SHP77 treated with DMSO at 0.1 percent for 48 hours (cell line): Measurements from ENCODE around the gene CDH4.

Source experiments
- DNase-seq: peaks from one replicate; lab custom pipeline; 2025; lab: John Stamatoyannopoulos, UW

CDH4 gene

DNA sequence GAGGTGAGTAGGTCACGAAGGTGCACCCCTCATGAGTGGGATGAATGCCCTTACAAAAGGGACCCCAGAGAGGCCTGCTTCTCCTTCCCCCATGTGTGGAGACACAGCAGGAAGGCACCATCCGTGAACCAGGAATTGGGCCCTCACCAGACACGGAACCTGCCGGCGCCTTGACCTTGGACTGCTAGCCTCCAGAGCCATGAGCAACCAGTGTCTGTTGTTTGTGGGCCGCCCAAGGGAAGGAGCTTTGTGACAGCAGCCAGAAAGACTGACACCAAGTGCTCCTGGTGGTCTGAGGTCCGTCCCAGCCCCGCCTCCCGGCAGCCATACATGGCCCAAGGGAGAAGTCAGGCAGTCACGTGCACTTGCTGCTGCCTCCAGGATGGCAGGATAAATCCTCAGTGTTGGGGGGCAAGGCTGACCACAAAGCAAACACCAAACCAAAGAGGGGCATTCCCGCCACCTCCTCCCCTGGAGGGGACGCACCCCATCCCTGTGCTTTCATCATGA, 29.3 kb downstream of the CDH4 start:
- no peak for DNase-seq

DNA sequence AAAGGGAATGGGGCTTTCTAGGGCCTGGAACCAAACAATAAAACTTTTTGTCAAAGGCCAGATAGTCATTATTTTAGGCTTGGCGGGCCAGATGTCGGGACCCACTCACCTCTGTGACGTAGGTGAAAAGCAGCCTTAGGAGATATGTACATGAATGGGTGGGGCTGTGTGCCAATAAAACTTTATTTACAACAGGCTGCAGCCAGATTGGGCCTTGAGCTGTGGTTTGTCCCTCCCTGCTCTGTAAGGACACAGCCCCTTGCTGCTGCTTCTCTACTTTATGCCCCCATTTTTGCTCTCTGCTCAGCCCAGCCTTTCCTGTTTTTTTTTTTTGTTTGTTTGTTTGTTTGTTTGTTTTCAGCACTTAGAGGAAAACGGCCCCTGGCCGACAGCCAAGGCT, 32.7 kb downstream of the CDH4 start:
- no peak for DNase-seq

- DNase-seq = no peak
These were observed 33.1 kb downstream of the CDH4 start for GRCh38 chr20:61285152-61285645.

- no peak for DNase-seq
These were observed 33.6 kb downstream of the CDH4 start for GRCh38 chr20:61285691-61286090.

- no peak for DNase-seq
These were observed 35.7 kb downstream of the CDH4 start for GRCh38 chr20:61287583-61288275.

- no peak for DNase-seq
These were observed 36.3 kb downstream of the CDH4 start for GRCh38 chr20:61288331-61288784.

DNA sequence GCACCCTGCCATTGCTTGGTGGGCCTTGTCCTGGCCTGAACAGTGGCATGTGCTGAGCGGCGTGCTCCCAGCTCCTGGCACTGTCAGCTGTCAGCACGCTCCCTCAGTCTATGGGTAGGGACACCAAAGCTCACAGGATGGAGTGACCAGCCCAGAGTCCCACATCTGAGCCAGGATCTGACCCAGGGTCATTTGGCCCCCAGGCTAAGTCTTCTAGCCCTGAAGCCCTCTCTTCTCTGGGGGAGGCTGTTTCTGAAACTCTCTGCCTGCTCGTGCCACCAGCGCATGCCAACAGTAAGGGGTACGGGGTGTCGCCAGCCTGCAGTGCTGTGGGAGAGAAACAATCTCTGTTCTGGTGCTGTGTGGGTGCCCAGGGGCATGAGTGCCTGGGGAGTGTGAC, 37.1 kb downstream of the CDH4 start:
- DNase-seq = no peak

GRCh38 chr20:61290721-61291120, 38.7 kb downstream of the CDH4 start:
- DNase-seq = no peak

DNA sequence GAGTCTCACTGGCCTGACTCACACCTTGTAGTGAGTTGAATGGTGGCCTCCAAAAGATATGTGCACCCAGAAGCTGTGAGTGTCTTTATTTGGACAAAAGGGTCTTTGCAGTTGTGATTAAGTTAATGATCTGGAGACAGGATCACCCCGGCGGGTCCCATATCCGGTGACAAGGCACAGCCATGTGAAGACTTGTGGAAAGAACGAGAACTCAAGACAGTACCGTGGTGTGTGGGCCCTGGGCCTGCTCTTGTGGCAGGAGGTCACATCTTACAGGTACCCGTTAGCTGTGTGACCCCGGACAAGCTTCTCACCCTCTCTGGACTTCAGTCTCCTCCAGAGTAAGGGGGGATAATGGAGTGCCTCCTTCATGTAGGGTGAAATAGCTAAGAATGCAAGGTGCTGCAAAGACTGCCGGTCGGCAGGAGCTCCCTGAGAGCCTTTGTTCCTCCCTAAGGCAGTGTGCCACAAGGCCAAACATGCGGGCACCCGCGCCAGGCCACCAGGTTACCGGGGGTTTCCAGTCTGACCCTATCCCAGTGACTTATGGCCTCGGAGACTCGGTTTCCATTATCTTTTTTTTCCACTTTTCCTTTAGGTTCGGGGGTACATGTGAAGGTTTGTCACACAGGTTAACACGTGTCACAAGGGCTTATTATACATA, 39.2 kb downstream of the CDH4 start:
- DNase-seq = no peak

DNA sequence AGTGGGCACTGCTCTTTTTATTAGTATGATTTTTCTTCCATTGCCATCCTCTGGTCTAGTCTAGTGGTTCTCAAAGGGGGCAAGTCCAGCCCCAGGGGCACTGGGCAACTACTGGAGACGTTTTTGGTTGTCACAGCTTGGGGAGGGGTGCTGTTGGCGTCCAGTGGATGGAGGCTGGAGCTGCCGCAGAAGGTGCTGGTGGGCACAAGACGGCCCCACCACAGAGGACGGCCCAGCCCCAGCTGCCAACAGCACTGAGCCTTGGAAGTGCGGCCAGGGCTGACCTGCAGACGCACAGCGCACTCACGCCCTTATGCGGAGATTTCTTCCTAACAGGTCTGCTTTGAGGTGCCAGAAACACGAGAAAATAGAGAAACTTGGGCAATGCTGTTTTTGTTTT, 40.3 kb downstream of the CDH4 start:
- no peak for DNase-seq

DNA sequence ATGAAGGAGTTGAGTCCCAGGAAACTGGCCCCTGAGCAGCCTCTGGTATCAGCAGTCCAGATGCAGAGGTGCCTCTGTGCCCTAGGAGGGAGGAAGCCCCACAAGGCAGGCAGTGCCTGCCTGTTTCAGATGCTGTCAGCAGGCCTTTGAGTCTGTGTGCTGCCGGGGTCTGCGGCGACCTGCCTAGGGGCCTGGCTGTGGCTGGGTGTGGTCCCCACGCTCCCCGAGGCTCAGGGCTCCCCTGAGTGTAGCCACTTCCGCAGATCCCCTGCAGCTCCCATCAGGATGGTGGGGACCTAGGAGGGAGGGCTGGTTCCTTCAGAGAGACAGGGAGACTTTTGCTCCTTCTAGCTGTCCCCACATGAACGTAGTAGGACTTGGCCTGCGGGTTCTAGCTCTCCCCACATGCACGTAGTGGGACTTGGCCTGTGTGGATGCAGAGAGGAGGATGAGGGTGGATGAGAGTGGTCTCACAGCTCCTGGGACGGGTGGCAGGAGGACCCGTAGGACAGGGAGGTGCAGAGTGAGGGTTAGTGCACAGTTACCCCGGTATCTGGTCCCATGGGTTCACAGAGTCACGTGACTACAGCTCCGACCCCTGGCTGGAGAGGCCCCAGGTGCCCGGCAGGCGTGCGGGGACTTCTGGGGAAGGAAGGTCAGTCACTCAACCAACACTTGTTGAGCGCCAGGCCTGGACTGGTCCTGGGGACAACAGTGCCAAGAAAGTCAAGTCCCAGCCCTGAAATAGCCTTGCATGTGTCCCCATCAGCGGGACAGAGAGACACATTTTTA, 41.0 kb downstream of the CDH4 start:
- no peak for DNase-seq

DNA sequence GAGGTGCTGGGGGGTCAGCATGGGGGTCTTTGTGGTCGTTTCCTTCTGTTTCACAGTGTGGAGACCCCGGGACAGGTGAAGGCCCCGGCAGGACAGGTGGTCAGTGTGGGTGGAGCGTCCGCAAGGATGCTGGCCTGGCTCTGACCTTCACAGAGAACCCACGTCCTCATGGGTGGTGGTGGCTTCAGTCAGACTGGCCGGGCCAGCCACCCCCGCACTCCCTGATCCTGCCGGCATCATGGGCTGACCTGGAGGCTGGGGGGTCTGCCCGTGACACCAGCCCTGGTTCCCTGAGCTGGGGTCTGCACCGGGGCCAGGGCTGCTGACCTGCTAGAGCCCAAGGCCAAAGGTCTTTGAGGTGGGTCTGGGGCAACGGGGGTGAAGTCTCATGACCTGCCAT, 41.9 kb downstream of the CDH4 start:
- DNase-seq = no peak

- no peak for DNase-seq
These were observed 43.2 kb downstream of the CDH4 start for GRCh38 chr20:61295249-61295648.

GRCh38 chr20:61295682-61296628, 43.9 kb downstream of the CDH4 start:
- DNase-seq = no peak

DNA sequence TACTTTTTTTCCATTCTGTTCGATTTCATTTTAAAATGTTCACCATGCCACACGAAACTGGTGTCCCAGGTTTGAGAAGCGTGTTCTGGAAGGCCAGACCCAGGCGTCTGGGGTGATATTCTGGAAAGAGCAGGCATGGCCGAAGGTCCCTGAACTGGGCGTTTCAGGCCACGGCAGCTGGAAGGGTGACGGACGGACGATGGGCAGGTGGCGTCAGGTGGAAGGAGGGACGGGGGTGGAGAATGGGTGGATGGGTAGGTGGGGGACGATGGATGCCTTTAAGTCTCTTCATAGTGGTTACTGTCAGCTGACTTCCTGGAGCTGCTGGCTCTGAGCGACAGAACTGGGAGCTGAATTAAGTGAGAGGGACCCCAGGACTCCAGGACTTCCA, 44.6 kb downstream of the CDH4 start:
- DNase-seq = no peak

DNA sequence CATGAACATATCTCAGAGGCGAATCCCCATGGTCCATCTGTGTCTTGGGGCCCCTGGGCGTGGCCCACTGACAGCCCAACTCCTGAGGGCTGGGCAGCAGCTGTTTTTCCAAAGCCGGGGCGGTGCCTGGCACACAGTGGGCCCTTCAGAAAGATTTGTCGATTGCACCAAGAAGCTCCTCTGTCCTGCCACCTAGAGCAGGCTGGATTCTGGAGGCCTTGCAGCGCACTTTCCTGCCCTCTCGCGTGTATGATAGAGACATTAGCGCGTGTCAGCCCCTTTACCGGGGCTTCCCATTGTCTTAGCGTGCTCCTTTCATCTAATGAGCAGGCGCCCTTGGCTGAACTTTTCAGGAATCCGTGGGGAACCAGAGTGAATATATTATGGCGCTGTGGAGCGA, 45.4 kb downstream of the CDH4 start:
- no peak for DNase-seq

GRCh38 chr20:61297986-61298385, 45.9 kb downstream of the CDH4 start:
- DNase-seq = no peak

DNA sequence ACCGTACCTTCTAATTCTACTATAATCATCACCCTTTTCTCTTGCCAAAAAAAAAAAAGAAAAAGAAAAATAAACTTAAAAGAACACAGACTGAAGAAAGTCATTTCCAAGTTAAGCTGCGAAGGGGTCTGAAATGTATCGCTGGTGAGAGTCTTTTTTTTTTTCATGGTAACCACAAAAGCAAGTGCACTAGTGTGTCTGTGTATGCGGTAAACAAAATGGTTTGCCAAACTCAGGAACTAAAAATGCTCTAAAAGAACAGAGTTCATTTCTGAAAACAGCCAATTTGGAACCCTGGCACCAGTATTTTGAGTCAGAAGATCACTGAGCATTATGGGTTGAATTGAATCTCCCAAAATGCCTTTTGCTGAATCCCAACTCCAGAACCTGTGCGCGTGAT, 46.6 kb downstream of the CDH4 start:
- DNase-seq = no peak

GRCh38 chr20:61299104-61299503, 47.0 kb downstream of the CDH4 start:
- no peak for DNase-seq

DNA sequence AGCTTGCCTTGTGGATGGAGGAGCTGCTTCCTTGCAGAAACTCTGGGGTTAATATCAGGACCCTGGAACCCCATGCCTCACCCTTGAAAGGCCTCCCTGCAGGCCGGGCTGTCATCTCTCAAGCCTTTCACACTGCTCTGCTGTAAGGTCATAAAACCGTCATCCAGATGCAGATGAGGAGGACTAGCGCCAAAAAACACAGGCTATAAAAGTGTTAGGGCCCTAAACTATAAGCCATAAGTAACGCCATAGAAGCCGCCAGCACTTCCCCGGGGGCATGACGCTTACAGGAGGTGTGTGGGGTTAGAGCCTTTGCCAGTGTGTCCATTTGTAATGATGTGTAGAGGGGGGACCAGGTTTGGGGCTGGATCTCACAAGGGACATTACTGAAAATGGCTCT, 47.6 kb downstream of the CDH4 start:
- DNase-seq = no peak

DNA sequence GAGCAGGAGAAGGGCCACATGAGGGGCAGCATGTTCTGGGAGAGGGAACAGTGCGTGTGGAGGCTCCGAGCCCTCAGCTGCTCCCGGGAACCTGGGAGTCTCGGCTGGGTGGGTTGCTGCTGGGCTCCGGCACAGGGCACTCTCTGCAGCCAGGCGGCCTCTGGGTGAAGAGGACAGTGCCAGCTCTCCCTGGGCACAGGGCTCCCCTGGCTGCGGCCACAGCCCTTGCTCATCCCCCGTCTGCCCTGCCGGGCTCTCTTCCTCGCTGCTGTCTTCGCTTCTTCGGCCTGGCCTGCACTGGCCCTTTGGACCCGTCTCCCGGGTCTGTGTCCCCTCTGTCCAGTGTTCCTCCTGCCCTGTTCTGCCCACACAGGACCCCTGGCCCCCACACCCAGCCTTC, 48.2 kb downstream of the CDH4 start:
- DNase-seq = no peak

- DNase-seq = no peak
These were observed 48.6 kb downstream of the CDH4 start for GRCh38 chr20:61300709-61301108.
